Peyer's patch (tissue), 4 donors: ENCODE measurements around the gene PLXNC1. TPM values are rescaled to one million over a fixed set of nuclear protein-coding genes. Genes with fewer than 3 reads are reported as not detected.

Experiments
- DNase-seq, 3 donors: peaks; one replicate each; pipeline ENCODE4 v3.0.0-alpha.2; 2017 to 2019
- H3K27ac ChIP-seq, 4 donors: fragments of 200-600 bp; sonication (generic); one replicate each; pipeline ENCODE4 v1.5.1; 2016 to 2019
- H3K27me3 ChIP-seq, 2 donors: fragments of 200-600 bp; sonication (generic); one replicate each; pipeline ENCODE4 v1.5.1; 2019
- H3K36me3 ChIP-seq, 3 donors: fragments of 200-600 bp; sonication (generic); one replicate each; pipeline ENCODE4 v1.5.1; 2016 to 2019
- H3K4me1 ChIP-seq, 4 donors: fragments of 200-600 bp; sonication (generic); one replicate each; pipeline ENCODE4 v1.5.1; 2016 to 2019
- H3K4me3 ChIP-seq, 4 donors: fragments of 200-600 bp; sonication (generic); 1 replicate in 3 of 4; 2 replicates in 1 of 4; pipeline ENCODE4 v1.5.1; 2016 to 2019; ENCODE audit warnings: mild to moderate bottlenecking in 1 of 4
- H3K9me3 ChIP-seq, 4 donors: fragments of 200-600 bp; sonication (generic); one replicate each; pipeline ENCODE4 v1.5.1; 2016 to 2019; ENCODE audit warnings: mild to moderate bottlenecking in 1 of 4
- CTCF ChIP-seq, 6 experiments: fragments of 450-650 bp in 4 of 6; fragments of 200-600 bp in 2 of 6; sonication (generic) in 1 of 6; IDR thresholded peaks; one replicate each; pipeline ENCODE4 v1.5.1; 2017 to 2019; ENCODE audit warnings: antibody characterized with exemption in 6 of 6, mild to moderate bottlenecking in 3 of 6, moderate library complexity in 1 of 6
- POLR2A ChIP-seq, 2 donors: fragments of 450-650 bp; IDR thresholded peaks; one replicate each; pipeline ENCODE4 v1.5.1; 2017; ENCODE audit warnings: antibody characterized with exemption in 2 of 2, mild to moderate bottlenecking in 2 of 2, moderate library complexity in 2 of 2
- total RNA-seq, 4 donors: library from RNA; depleted of rRNA; stranded (reverse); fragments of >200 nt; gene quantifications; one replicate each; pipeline ENCODE4 v1.1.0, GENCODE V29; 2016

PLXNC1 gene
- total RNA-seq, 4 donors from 2014 or later, result 0.88 to 21.5 (median 5.1) TPM

DNA sequence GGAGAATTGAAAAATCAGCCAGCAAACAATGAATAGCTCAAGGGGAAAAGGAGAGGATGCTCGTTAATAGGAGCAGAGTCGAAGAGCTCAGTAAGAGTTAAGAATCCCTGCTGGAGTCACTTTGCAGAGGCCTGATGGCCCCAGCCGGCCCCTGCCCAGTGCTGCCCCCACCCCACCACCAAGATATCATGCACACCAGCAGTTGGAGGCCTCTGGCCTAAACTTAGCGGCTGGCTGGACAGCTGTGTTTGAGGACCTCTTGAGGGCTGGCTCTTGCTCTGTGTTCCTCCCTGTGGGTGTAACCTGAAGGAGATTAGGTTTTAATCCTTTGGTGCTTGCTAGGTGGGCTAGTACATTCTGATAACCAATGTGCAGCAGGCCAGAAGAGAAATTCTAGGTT, 142.0 kb downstream of the PLXNC1 start:
- TF ChIP-seq CTCF (IDR thresholded peaks at IDR 0.05) (no peak), POLR2A (IDR thresholded peaks at IDR 0.05) (no peak)
- no peak for DNase-seq
- Histone ChIP-seq H3K9me3 (no peaks in the 10 kb centered on the region), H3K27me3 (no peaks in the 10 kb centered on the region), H3K36me3 (no peaks in the 10 kb centered on the region), H3K27ac (peak overlapping the region in 1 of 4 donors; percentile 26), H3K4me1 (peaks cover 0 to 7% (median 0%) of the 10 kb centered on the region in 4 donors), H3K4me3 (no peak overlapping the region)

GRCh38 chr12:94297096-94297699, 148.8 kb downstream of the PLXNC1 start:
- TF ChIP-seq CTCF (IDR thresholded peaks at IDR 0.05) (no peak), POLR2A (IDR thresholded peaks at IDR 0.05) (no peak)
- H3K4me3 ChIP-seq, result no peak overlapping the region
- H3K27me3 ChIP-seq, result no peaks in the 10 kb centered on the region
- DNase-seq, result no peak
- no peaks in the 10 kb centered on the region for H3K9me3 ChIP-seq
- H3K36me3 ChIP-seq, result no peaks in the 10 kb centered on the region
- peak overlapping the region in 1 of 4 donors; percentile 40 for H3K27ac ChIP-seq
- peaks cover 0 to 6% (median 0%) of the 10 kb centered on the region in 4 donors for H3K4me1 ChIP-seq

GRCh38 chr12:94297876-94298505, 149.6 kb downstream of the PLXNC1 start:
- H3K27ac ChIP-seq, result peak overlapping the region in 1 of 4 donors; percentile 26
- TF ChIP-seq CTCF (IDR thresholded peaks at IDR 0.05) (no peak), POLR2A (IDR thresholded peaks at IDR 0.05) (no peak)

DNA sequence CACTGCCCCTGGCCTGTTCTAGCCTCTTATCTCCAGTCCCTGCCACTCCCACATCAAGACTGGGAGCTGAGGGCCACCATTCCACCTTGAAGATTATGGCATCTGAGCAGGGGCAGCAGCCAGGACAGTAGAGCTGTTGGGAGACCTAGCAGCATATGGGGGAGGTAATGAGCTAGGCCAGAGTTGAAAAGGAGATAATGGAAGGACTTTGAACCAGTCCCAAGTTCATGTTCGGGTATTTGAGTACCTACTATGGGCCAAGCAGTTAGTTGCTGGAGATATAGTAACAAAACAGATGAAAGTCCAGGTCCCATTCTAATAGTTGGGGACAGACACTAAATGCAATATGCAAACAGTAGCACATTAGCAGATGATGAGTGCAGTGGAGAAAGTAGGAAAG, 151.5 kb downstream of the PLXNC1 start:
- Histone ChIP-seq H3K27ac (no peak overlapping the region), H3K36me3 (no peaks in the 10 kb centered on the region), H3K4me3 (no peak overlapping the region), H3K9me3 (no peaks in the 10 kb centered on the region), H3K4me1 (peaks cover 0 to 6% (median 0%) of the 10 kb centered on the region in 4 donors), H3K27me3 (no peaks in the 10 kb centered on the region)
- peak in 1 of 3 donors; percentile 65 for DNase-seq
- no peak for TF ChIP-seq CTCF (IDR thresholded peaks at IDR 0.05)
- TF ChIP-seq POLR2A (IDR thresholded peaks at IDR 0.05), result no peak

More at GRCh38 chr12:94297876-94298505, 149.6 kb downstream of the PLXNC1 start:
- DNase-seq, result no peak
- H3K4me3 ChIP-seq, result no peak overlapping the region
- no peaks in the 10 kb centered on the region for H3K9me3 ChIP-seq
- H3K4me1 ChIP-seq, result peaks cover 0 to 6% (median 0%) of the 10 kb centered on the region in 4 donors
- H3K27me3 ChIP-seq, result no peaks in the 10 kb centered on the region
- no peaks in the 10 kb centered on the region for H3K36me3 ChIP-seq

- no peak for DNase-seq
- no peaks in the 10 kb centered on the region for H3K36me3 ChIP-seq
- H3K4me1 ChIP-seq, result peaks cover 0 to 5% (median 0%) of the 10 kb centered on the region in 4 donors
- TF ChIP-seq CTCF (IDR thresholded peaks at IDR 0.05), result no peak
- H3K9me3 ChIP-seq, result no peaks in the 10 kb centered on the region
- no peak overlapping the region for H3K4me3 ChIP-seq
- H3K27me3 ChIP-seq, result no peaks in the 10 kb centered on the region
- H3K27ac ChIP-seq, result no peak overlapping the region
These were observed 155.6 kb downstream of the PLXNC1 start for GRCh38 chr12:94304012-94304411.
